Measurements from ENCODE around the gene ARVCF.

Gene ARVCF

GRCh38 chr22:20016734-20017621, at the start of gene ARVCF:
ARVCF (minus strand) TSS chr22:20016823; CDS start chr22:19990794, 26,029 bp downstream.
- peak; percentile 94 to 95 for DNase-seq

DNA sequence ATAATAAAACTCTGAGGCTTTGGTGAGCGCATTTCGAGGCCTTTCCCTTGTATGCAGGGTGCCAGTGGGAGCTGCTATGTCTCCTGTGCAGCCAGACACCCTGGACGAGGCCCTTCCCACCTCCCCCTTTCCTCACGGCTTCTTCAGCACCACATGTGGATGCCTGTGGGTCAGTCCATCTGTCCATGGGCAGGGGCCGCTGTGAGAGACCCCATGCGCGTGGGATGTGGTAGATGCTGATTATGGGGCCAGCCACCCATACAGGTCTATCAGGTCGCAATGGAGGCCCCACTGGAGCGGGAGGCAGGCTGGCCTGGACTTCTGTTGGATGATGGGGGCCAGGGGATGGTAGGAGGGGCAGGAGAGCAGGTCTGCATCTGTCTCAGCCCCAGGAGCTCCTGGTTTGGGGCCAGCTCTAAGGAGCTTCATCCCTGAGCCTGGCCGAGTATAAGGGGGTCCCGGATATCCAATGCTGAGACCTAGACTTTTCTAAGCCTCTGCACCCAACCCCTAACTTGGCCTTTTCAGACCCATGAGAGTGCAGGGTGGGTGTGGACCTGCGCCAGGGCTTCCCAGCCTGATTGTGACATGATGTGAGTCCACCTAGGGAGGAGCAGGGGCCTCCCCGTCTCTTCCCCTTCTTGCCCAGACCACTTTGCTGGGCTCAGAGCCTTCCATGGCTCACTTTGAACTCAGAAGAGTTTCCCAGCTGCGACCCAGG, 49.4 kb upstream of the ARVCF start:
- no peak for DNase-seq

DNA sequence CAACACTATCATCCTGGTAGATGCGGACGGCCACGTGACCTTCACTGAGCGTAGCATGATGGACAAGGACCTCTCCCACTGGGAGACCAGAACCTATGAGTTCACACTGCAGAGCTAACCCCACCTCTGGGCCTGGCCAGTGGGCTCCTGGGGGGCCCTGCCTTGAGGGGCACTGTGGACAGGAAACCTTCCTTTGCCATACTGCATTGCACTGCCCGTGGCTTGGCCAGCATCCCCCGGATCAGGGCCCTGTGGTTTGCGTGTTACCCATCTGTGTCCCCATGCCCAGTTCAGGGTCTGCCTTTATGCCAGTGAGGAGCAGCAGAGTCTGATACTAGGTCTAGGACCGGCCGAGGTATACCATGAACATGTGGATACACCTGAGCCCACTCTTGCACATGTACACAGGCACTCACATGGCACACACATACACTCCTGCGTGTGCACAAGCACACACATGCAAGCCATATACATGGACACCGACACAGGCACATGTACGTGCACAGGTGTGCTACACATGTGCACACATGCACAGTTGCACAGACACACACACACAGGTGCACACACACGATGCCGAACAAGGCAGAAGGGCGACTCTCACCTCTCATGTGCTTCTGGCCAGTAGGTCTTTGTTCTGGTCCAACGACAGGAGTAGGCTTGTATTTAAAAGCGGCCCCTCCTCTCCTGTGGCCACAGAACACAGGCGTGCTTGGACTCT, 48.1 kb upstream of the ARVCF start:
- DNase-seq: no peak

DNA sequence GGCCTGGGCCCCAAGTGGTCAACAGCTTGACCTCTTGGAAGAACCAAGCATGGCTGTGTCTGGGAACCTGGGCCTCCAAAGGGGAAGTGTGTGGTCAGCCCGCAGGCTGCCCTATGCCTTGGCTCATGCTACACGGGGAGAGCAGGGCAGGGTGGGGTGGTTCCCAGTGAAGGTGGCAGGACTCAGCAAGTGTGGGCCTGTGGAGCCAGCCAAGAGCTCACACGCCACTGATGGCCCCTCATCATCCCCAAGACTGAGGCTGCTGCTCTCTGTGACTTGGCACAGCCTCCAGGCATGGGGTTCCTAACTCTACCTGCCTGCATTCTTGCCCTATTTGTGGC, 47.5 kb upstream of the ARVCF start:
- DNase-seq: no peak

DNA sequence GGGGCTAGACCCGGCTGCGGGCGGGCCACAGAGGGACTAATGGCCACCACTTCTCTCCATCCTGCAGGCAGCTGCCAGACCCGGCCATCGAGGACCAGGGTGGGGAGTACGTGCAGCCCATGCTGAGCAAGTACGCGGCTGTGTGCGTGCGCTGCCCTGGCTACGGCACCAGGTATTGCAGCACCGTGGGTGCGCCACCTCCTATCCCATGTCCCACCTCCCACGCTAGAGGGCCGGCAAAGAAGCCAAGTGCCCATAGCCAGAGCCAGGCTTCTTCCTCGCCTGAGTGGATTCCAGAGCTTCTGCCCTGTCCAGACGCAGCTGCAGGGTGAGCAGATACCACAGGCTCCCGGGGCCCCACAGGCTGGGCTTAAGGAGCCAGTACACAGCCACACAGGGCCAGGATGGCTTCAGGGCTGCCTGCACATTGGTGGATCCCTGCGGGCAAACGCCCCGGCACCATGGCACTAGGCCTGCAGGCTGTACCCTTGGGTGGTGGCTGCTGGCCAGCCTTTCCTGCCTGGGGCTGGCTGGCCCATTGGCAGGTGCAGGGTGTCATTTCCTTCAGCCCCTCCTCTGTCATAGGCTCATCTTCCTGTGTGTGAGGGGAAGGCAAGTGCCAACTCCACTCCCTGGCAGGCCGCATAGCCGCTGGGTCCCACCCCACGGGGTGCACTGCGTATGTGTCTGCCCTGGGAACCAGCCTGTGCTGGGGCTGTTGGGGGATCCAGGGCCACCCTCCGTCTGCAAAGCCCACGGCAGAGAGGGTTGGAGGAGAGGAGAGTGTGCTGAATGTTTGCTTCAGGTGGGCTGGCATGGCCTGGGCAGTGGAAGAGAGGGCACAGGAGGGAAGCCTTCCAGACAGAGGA, 46.9 kb upstream of the ARVCF start:
- no peak for DNase-seq

DNA sequence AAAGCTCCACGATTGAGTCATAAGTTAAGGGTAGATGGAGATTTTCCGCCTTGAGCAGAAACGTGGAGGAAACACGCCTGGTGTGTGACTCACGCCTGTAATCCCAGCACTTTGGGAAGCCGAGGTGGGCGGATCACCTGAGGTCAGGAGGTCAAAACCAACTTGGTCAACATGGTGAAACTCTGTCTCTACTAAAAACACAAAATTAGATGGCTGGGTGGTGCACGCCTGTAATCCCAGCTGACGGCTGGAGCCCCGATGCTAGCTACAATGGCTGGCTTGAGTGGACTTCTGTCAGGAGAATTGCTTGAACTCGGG, 46.1 kb upstream of the ARVCF start:
- no peak for DNase-seq

GRCh38 chr22:20062043-20062765, 45.6 kb upstream of the ARVCF start:
- DNase-seq: no peak

DNA sequence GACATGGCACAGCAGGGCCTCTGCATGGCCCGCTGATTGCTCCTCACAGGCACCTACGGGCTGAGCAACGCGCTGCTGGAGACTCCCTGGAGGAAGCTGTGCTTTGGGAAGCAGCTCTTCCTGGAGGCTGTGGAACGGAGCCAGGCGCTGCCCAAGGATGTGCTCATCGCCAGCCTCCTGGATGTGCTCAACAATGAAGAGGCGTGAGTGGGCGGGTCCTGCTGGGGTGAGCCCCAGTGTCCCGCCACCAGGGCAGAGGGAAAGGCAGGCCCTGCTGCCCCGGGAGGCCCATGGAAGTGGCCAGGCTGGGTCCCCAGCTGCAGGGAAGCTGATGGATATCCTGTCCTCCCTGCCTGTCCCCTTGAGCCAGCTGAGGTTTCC, 44.8 kb upstream of the ARVCF start:
- DNase-seq: no peak

- no peak for DNase-seq
Observed at GRCh38 chr22:20060700-20061480, 44.3 kb upstream of the ARVCF start.

DNA sequence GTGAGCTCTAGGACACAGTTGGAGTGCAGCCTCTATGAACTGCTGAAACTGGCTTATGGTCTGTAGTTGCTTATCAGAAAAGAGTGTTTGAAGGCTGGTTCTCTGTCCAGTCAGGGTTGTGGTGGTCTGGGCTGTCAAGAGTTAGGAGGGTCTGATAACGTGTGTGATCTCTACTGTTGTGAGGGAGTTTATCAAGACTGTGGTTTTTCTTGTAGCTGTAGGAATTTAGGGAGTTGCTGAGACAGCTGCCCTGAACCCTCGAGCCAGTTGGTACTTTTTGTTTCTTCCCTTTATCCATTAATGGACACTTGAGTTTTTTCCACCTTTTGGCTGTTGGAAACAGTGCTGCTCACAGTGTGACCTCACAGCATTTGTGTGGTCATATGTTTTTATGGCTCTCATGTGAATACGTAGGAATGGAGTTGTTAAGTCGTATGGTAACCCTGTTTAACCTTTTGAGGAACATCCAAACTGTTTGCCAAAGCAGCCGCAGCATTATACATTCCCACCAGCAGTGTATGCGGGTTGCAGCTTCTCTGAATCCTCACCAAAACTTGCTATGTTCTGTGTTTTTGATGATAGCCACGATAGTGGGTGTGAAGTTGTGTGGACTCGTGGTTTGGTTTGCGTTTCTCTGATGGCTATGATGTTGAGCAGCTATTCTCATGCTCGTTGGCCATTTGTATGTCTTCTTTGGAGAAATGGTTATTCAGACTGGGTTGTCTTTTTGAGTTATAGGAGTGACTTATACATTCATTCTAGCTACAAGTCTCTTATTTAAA, 42.6 kb upstream of the ARVCF start:
- DNase-seq: no peak

- DNase-seq: no peak
Observed at GRCh38 chr22:20057596-20058268, 41.1 kb upstream of the ARVCF start.

GRCh38 chr22:20056696-20057386, 40.2 kb upstream of the ARVCF start:
- DNase-seq: no peak

DNA sequence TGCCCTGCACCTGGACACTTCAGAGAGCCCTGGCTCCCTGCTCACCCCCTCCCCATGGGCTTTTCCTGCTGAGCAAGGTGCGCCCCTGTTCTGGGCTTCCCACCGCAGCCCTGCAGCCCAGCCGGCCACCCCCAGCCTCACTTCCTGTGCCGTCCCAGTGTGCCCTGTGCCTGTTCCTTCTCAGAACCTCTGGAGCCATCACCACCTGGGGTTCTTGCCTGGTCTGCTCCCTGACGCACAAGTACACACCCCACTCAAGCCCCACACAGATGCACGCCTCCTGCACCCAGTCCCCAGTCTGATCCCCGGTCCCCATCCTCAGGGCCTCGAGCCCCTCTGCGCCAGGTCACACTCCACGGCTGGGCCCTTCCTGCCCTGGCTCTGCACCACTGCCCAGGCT, 39.5 kb upstream of the ARVCF start:
- DNase-seq: no peak

GRCh38 chr22:20055654-20056053, 39.0 kb upstream of the ARVCF start:
- DNase-seq: no peak

DNA sequence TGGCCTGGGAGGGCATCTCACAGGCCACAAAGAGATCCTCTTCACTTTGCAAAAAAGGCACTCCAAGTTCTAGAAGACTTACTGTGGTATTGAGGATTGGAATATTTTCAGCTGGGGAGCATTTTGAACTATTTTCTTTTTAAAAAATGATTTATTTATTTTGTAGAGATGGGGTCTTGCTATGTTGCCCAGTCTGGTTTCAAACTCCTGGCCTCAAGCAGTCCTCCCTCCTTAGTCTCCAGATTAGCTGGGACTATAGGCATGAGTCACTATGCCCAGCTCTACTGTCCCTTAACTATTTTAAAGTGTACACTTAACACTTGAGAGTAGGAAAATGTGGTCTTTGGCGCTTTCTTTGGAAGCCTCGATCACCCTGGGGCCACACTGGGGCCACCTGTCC, 38.5 kb upstream of the ARVCF start:
- no peak for DNase-seq

DNA sequence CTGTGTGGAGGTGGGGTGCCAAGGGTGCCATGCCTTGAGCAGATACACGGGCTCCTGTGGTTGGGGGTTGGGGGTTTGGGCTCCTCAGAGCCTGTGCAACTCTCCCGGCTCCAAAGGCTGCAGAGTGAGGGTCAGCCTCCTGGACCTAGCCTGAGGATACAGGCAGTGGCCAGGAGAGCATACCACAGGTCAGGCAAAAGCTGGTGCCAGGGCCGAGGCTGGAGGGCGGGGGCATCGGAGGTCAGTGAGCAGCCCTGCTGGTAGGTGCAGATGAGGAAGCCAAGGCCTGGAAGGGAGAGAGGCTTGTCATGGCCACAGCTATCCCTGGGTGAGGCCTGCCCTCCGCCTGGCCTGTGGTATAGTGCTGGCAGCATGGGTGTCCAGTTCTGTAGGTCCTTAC, 37.9 kb upstream of the ARVCF start:
- DNase-seq: no peak

- DNase-seq: no peak
Observed at GRCh38 chr22:20054034-20054427, 37.4 kb upstream of the ARVCF start.

- no peak for DNase-seq
Observed at GRCh38 chr22:20053407-20054033, 36.9 kb upstream of the ARVCF start.
